Ovary (tissue), 3 donors: ENCODE measurements around the gene OR10A6.
A peak's percentile ranks its signal among the peaks of the same experiment; 100 is the strongest.

Experiments used
- EP300 ChIP-seq: sonication (generic); formaldehyde crosslinking; IDR thresholded peaks from one replicate; pipeline ENCODE4 v1.6.1; 2017; ENCODE audit warnings: antibody characterized with exemption
- POLR2A ChIP-seq: fragments of 450-650 bp; IDR thresholded peaks from one replicate; pipeline ENCODE4 v1.6.1; 2017; ENCODE audit warnings: antibody characterized with exemption, mild to moderate bottlenecking, moderate library complexity
- TF ChIP-seq, protein P1 (sequence below), 3 donors: fragments of 450-650 bp in 2 of 3; fragments of 200-600 bp in 1 of 3; IDR thresholded peaks; one replicate each; pipeline versions ENCODE4 v1.5.1 to v1.8.0; 2016 to 2022; ENCODE audit warnings: antibody characterized with exemption in 3 of 3, mild to moderate bottlenecking in 1 of 3
- donor health status: DM: no; HTN: no; CAD: no.

DNA sequence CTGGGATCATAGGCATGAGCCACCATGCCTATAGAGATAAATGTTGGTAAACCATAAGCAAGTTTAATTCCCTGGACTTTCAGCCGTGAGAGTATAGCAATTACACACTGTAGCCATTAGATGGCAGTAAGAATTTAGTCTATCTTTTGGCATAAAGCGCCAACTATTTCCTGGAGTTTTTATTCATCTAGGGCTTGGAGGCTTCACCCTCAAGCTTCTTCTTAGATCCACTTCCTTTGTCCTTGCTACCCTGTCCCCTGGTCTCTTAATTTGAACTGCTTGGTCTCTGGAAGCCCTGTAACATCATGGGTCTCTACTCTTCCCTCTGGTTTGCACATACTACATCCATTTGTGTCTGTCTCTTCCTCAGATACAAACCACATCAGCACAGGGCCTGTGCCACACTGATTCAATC lies 38.2 kb downstream of the OR10A6 start:
- TF ChIP-seq POLR2A, result no peak
- TF ChIP-seq, protein P1, sequence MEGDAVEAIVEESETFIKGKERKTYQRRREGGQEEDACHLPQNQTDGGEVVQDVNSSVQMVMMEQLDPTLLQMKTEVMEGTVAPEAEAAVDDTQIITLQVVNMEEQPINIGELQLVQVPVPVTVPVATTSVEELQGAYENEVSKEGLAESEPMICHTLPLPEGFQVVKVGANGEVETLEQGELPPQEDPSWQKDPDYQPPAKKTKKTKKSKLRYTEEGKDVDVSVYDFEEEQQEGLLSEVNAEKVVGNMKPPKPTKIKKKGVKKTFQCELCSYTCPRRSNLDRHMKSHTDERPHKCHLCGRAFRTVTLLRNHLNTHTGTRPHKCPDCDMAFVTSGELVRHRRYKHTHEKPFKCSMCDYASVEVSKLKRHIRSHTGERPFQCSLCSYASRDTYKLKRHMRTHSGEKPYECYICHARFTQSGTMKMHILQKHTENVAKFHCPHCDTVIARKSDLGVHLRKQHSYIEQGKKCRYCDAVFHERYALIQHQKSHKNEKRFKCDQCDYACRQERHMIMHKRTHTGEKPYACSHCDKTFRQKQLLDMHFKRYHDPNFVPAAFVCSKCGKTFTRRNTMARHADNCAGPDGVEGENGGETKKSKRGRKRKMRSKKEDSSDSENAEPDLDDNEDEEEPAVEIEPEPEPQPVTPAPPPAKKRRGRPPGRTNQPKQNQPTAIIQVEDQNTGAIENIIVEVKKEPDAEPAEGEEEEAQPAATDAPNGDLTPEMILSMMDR (IDR thresholded peaks at IDR 0.05), result peak in 1 of 3 donors; percentile 38
- TF ChIP-seq EP300, result no peak
